Natural killer cell (primary cell): ENCODE data around the gene DRD4. TPM values are rescaled to one million over a fixed set of nuclear protein-coding genes. Genes with fewer than 3 reads are reported as not detected.
A peak's percentile ranks its signal among the peaks of the same experiment; 100 is the strongest.

Source experiments
- ATAC-seq, 3 donors: fragments of 150-1000 bp in 2 of 3; fragments of 200-7000 bp in 1 of 3; cut with Tn5 transposase; 1 replicate in 1 of 3; 2 replicates in 2 of 3; pipeline ENCODE4 v1.10.0; 2021; ENCODE audit warnings: mild to moderate bottlenecking in 2 of 3, moderate library complexity in 2 of 3
- DNase-seq, 2 donors: peaks; one replicate each; pipeline versions ENCODE4 v3.0.0 to v3.0.0-alpha.2; 2013 to 2021; ENCODE audit warnings: mixed read lengths in 1 of 2
- H3K27ac ChIP-seq: one replicate; pipeline ENCODE4 v1.5.1; 2013; ENCODE audit warnings: mild to moderate bottlenecking, low read length
- H3K27me3 ChIP-seq: one replicate; pipeline ENCODE4 v1.6.1; 2013; ENCODE audit warnings: low read length; ENCODE audit not compliant: control insufficient read depth, insufficient read depth
- H3K36me3 ChIP-seq: one replicate; pipeline ENCODE4 v1.6.1; 2013; ENCODE audit warnings: low read length; ENCODE audit not compliant: control insufficient read depth, insufficient read depth
- H3K4me1 ChIP-seq: one replicate; pipeline ENCODE4 v1.6.1; 2013; ENCODE audit warnings: low read length; ENCODE audit not compliant: control insufficient read depth, insufficient read depth
- H3K4me3 ChIP-seq: one replicate; pipeline ENCODE4 v1.5.1; 2013; ENCODE audit warnings: low read length
- H3K9me3 ChIP-seq: one replicate; pipeline ENCODE4 v1.6.1; 2013; ENCODE audit warnings: low read length; ENCODE audit not compliant: control insufficient read depth, insufficient read depth
- H3K27ac Mint-ChIP-seq, 2 donors: one replicate each; pipeline ENCODE4 v1.8.0; 2022; ENCODE audit warnings: mild to moderate bottlenecking in 2 of 2, mixed read lengths in 2 of 2, moderate library complexity in 1 of 2
- H3K27me3 Mint-ChIP-seq, 2 donors: one replicate each; pipeline ENCODE4 v1.8.0; 2022; ENCODE audit warnings: low read depth in 2 of 2, mixed read lengths in 2 of 2
- H3K36me3 Mint-ChIP-seq: one replicate; pipeline ENCODE4 v1.8.0; 2022; ENCODE audit warnings: mixed read lengths
- H3K4me1 Mint-ChIP-seq, 2 donors: one replicate each; pipeline ENCODE4 v1.8.0; 2022; ENCODE audit warnings: mixed read lengths in 2 of 2
- H3K4me3 Mint-ChIP-seq: one replicate; pipeline ENCODE4 v1.8.0; 2022; ENCODE audit warnings: mild to moderate bottlenecking, moderate library complexity, mixed read lengths
- H3K9me3 Mint-ChIP-seq, 2 donors: one replicate each; pipeline ENCODE4 v1.8.0; 2022; ENCODE audit warnings: mixed read lengths in 2 of 2
- CTCF ChIP-seq: fragments of 200-600 bp; IDR thresholded peaks from one replicate; pipeline ENCODE4 v1.8.0; 2022; ENCODE audit warnings: antibody characterized with exemption
- WGBS: methylation state at CpG from one replicate; pipeline ENCODE4 v1.1.7; 2013; ENCODE audit warnings: missing lambda C conversion rate; ENCODE audit not compliant: insufficient coverage; 5-methylcytosine and 5-hydroxymethylcytosine counted together
- intact Hi-C: fragments of 100-400 bp; cut with micrococcal nuclease; formaldehyde crosslinking; loops from one replicate; pipeline ENCODE4 v1.14.2; 2022
- total RNA-seq, 4 donors: library from RNA; stranded (reverse); fragments of 120-200 nt in 1 of 4; gene quantifications; one replicate each; pipeline versions ENCODE4 v1.2.3 to v1.2.4, GENCODE V29; 2013 to 2022

DRD4 gene
- total RNA-seq, 3 donors from 2014 or later (not counting 1 experiment from before 2014, with no cell fraction given), result 0.49 to 1.2 (median 0.61) TPM

- no peaks in the 10 kb centered on the region for H3K27me3 ChIP-seq
- intact Hi-C loops, result no loop called here
- peaks cover 78% of the 10 kb centered on the region for H3K36me3 ChIP-seq
- H3K4me3 Mint-ChIP-seq, result no peak overlapping the region
- no peaks in the 10 kb centered on the region for H3K27me3 Mint-ChIP-seq
- H3K9me3 ChIP-seq, result no peaks in the 10 kb centered on the region
- H3K4me1 Mint-ChIP-seq, result peaks cover 10 to 11% of the 10 kb centered on the region in 2 donors
- H3K4me1 ChIP-seq, result peaks cover 13% of the 10 kb centered on the region
- H3K4me3 ChIP-seq, result no peak overlapping the region
- DNase-seq (no peak), ATAC-seq (peak in 2 of 3 donors; percentile 33 to 36)
- no peaks in the 10 kb centered on the region for H3K9me3 Mint-ChIP-seq
- H3K27ac ChIP-seq, result no peak overlapping the region
- H3K27ac Mint-ChIP-seq, result peak overlapping the region in 1 of 2 donors; percentile 35
- no peak for TF ChIP-seq CTCF
- WGBS, result 97% methylated on average over 29 of the region's 29 CpGs
- no peaks in the 10 kb centered on the region for H3K36me3 Mint-ChIP-seq
These were observed 39.8 kb upstream of the DRD4 start for GRCh38 chr11:597166-597725.

GRCh38 chr11:598005-598680 lies 38.9 kb upstream of the DRD4 start:
- ATAC-seq, result no peak
- H3K27me3 Mint-ChIP-seq, result no peaks in the 10 kb centered on the region

GRCh38 chr11:601573-602245 lies 35.4 kb upstream of the DRD4 start:
- Histone ChIP-seq H3K27ac (no peak overlapping the region), H3K27me3 (no peaks in the 10 kb centered on the region), H3K9me3 (no peaks in the 10 kb centered on the region), H3K4me1 (peaks cover 5% of the 10 kb centered on the region), H3K4me3 (no peak overlapping the region), H3K36me3 (peaks cover 76% of the 10 kb centered on the region)
- no peaks in the 10 kb centered on the region for H3K27me3 Mint-ChIP-seq
- intact Hi-C loops, result no loop called here
- no peak for ATAC-seq
- no peak overlapping the region for H3K4me3 Mint-ChIP-seq
- no peaks in the 10 kb centered on the region for H3K36me3 Mint-ChIP-seq
- peak overlapping the region in 1 of 2 donors; percentile 54 for H3K27ac Mint-ChIP-seq
- no peaks in the 10 kb centered on the region for H3K9me3 Mint-ChIP-seq
- no peak for TF ChIP-seq CTCF
- H3K4me1 Mint-ChIP-seq, result peaks cover 0 to 6% of the 10 kb centered on the region in 2 donors
- WGBS, result 96% methylated on average over 22 of the region's 23 CpGs
- DNase-seq, result no peak

More at GRCh38 chr11:598005-598680, 38.9 kb upstream of the DRD4 start:
- no peak for DNase-seq
- TF ChIP-seq CTCF, result no peak
- intact Hi-C loops, result no loop called here
- no peaks in the 10 kb centered on the region for H3K9me3 Mint-ChIP-seq
- no peak overlapping the region for H3K4me3 Mint-ChIP-seq
- peaks cover 73% of the 10 kb centered on the region for H3K36me3 ChIP-seq
- no peaks in the 10 kb centered on the region for H3K36me3 Mint-ChIP-seq
- H3K4me1 Mint-ChIP-seq, result peaks cover 10 to 11% of the 10 kb centered on the region in 2 donors
- H3K27me3 ChIP-seq, result no peaks in the 10 kb centered on the region
- no peak overlapping the region for H3K27ac Mint-ChIP-seq
- H3K27ac ChIP-seq, result no peak overlapping the region
- no peak overlapping the region for H3K4me3 ChIP-seq
- H3K9me3 ChIP-seq, result no peaks in the 10 kb centered on the region
- 92% methylated on average over 30 of the region's 30 CpGs for WGBS
- peaks cover 13% of the 10 kb centered on the region for H3K4me1 ChIP-seq
